Brain microvascular endothelial cell (primary cell): ENCODE results near the gene GDAP1L1.

Experiments
- DNase-seq: peaks from one replicate; pipeline ENCODE4 v3.0.0-alpha.2; 2020
- H3K27ac ChIP-seq: fragments of 250-450 bp; sonication (Bioruptor Pico); 2 replicates; pipeline ENCODE4 v1.5.1; 2020; ENCODE audit warnings: mild to moderate bottlenecking, moderate library complexity
- H3K27me3 ChIP-seq: fragments of 250-450 bp; sonication (Bioruptor Pico); replicated peaks from 2 replicates; pipeline ENCODE4 v1.5.1; 2020; ENCODE audit warnings: mild to moderate bottlenecking
- H3K36me3 ChIP-seq: fragments of 250-450 bp; sonication (Bioruptor Pico); replicated peaks from 2 replicates; pipeline ENCODE4 v1.5.1; 2020; ENCODE audit warnings: mild to moderate bottlenecking
- H3K4me3 ChIP-seq: 2 replicates; pipeline ENCODE4 v1.5.1; 2011; ENCODE audit warnings: low read depth, mild to moderate bottlenecking, control low read depth, low read length, moderate library complexity
- CTCF ChIP-seq: IDR thresholded peaks from 2 replicates; pipeline ENCODE4 v1.5.1; 2011; ENCODE audit warnings: low read depth, mild to moderate bottlenecking, moderate library complexity, low read length, control low read depth, inconsistent platforms; ENCODE audit errors: missing control alignments
- in situ Hi-C: cut with HindIII; loops from 2 replicates; pipeline ENCODE4 v1.10.0; 2017; ENCODE audit warnings: low sequenced_read_pairs, low pct_ligation_motif_present

Gene GDAP1L1

GRCh38 chr20:44282192-44282591 is 35.1 kb downstream of the GDAP1L1 start:
- no peaks in the 10 kb centered on the region for H3K36me3 ChIP-seq
- no peak for TF ChIP-seq CTCF
- H3K27me3 ChIP-seq = no peaks in the 10 kb centered on the region
- H3K4me3 ChIP-seq = no peak overlapping the region
- no peak for DNase-seq
- in situ Hi-C loops = no loop called here
- no peak overlapping the region for H3K27ac ChIP-seq

- no peaks in the 10 kb centered on the region for H3K27me3 ChIP-seq
- in situ Hi-C loops = no loop called here
- H3K27ac ChIP-seq = no peak overlapping the region
- no peak overlapping the region for H3K4me3 ChIP-seq
- TF ChIP-seq CTCF = no peak
- no peaks in the 10 kb centered on the region for H3K36me3 ChIP-seq
- DNase-seq = no peak
Measured at GRCh38 chr20:44284032-44284431, 36.9 kb downstream of the GDAP1L1 start.

GRCh38 chr20:44287272-44288097 is 40.4 kb downstream of the GDAP1L1 start:
- no peak for DNase-seq
- H3K27ac ChIP-seq = no peak overlapping the region
- no peak overlapping the region for H3K4me3 ChIP-seq
- in situ Hi-C loops = no loop called here
- H3K27me3 ChIP-seq = no peaks in the 10 kb centered on the region
- no peak for TF ChIP-seq CTCF
- H3K36me3 ChIP-seq = no peaks in the 10 kb centered on the region

- Histone ChIP-seq H3K27me3 (no peaks in the 10 kb centered on the region), H3K27ac (no peak overlapping the region), H3K4me3 (no peak overlapping the region), H3K36me3 (no peaks in the 10 kb centered on the region)
- no peak for TF ChIP-seq CTCF
- no peak for DNase-seq
- in situ Hi-C loops = no loop called here
Measured at GRCh38 chr20:44288252-44288651, 41.1 kb downstream of the GDAP1L1 start.

GRCh38 chr20:44291754-44292153 is 44.6 kb downstream of the GDAP1L1 start:
- no peaks in the 10 kb centered on the region for H3K27me3 ChIP-seq
- in situ Hi-C loops = no loop called here
- H3K27ac ChIP-seq = no peak overlapping the region
- TF ChIP-seq CTCF = no peak
- no peak for DNase-seq
- H3K36me3 ChIP-seq = no peaks in the 10 kb centered on the region
- H3K4me3 ChIP-seq = no peak overlapping the region

- no peak for TF ChIP-seq CTCF
- DNase-seq = no peak
- in situ Hi-C loops = no loop called here
- Histone ChIP-seq H3K27ac (no peak overlapping the region), H3K36me3 (no peaks in the 10 kb centered on the region), H3K27me3 (no peaks in the 10 kb centered on the region), H3K4me3 (no peak overlapping the region)
Measured at GRCh38 chr20:44296011-44296410, 48.9 kb downstream of the GDAP1L1 start.
